Uterus (tissue), 4 donors: Measurements from ENCODE around the gene WDR36. TPM values are rescaled to one million over a fixed set of nuclear protein-coding genes. Genes with fewer than 3 reads are reported as not detected.

Experiments used
- DNase-seq, 2 donors: peaks; one replicate each; pipeline ENCODE4 v3.0.0-alpha.2; 2019 to 2020
- H3K27ac ChIP-seq, 2 donors: fragments of 200-600 bp; sonication (generic); 1 replicate in 1 of 2; 2 replicates in 1 of 2; pipeline ENCODE4 v1.5.1; 2016 to 2018
- H3K27me3 ChIP-seq, 2 donors: fragments of 200-600 bp; sonication (generic); one replicate each; pipeline ENCODE4 v1.5.1; 2018 to 2019; ENCODE audit warnings: control low read depth in 1 of 2
- H3K36me3 ChIP-seq, 2 donors: fragments of 200-600 bp; sonication (generic); one replicate each; pipeline ENCODE4 v1.5.1; 2019; ENCODE audit warnings: control low read depth in 1 of 2
- H3K4me1 ChIP-seq, 2 donors: fragments of 200-600 bp; sonication (generic); one replicate each; pipeline ENCODE4 v1.5.1; 2018 to 2019; ENCODE audit warnings: control low read depth in 1 of 2
- H3K4me3 ChIP-seq, 2 donors: fragments of 200-600 bp; sonication (generic); 1 replicate in 1 of 2; 2 replicates in 1 of 2; pipeline ENCODE4 v1.5.1; 2018 to 2019; ENCODE audit warnings: mild to moderate bottlenecking in 1 of 2
- H3K9me3 ChIP-seq, 2 donors: fragments of 200-600 bp; sonication (generic); one replicate each; pipeline ENCODE4 v1.5.1; 2019; ENCODE audit warnings: control low read depth in 1 of 2
- CTCF ChIP-seq, 4 experiments: fragments of 200-600 bp in 2 of 4; fragments of 450-650 bp in 2 of 4; sonication (generic) in 2 of 4; IDR thresholded peaks; one replicate each; pipeline ENCODE4 v1.5.1; 2016 to 2019; ENCODE audit warnings: antibody characterized with exemption in 4 of 4, mild to moderate bottlenecking in 2 of 4, moderate library complexity in 1 of 4
- POLR2A ChIP-seq, 2 donors: fragments of 450-650 bp; IDR thresholded peaks; one replicate each; pipeline ENCODE4 v1.6.1; 2016; ENCODE audit warnings: antibody characterized with exemption in 2 of 2, mild to moderate bottlenecking in 1 of 2, moderate library complexity in 1 of 2
- intact Hi-C: fragments of 100-400 bp; cut with DNase I; formaldehyde crosslinking; loops from one replicate; pipeline ENCODE4 v1.15.1; 2023; ENCODE audit warnings: low total_unique reads
- total RNA-seq, 4 donors: library from RNA; depleted of rRNA in 3 of 4; stranded (reverse); fragments of >200 nt in 3 of 4; gene quantifications; one replicate each; pipeline versions ENCODE4 v1.1.0 to v1.2.4, GENCODE V29; 2014 to 2023
- donor health status: DM: yes; HTN: yes; CAD: no.

The WDR36 gene
- total RNA-seq, 4 donors from 2014 or later = 20.0 to 97.1 (median 29.4) TPM

- Histone ChIP-seq H3K4me1 (no peaks in the 10 kb centered on the region), H3K9me3 (no peaks in the 10 kb centered on the region), H3K4me3 (no peak overlapping the region), H3K27me3 (no peaks in the 10 kb centered on the region), H3K27ac (no peak overlapping the region), H3K36me3 (peaks cover 0 to 5% of the 10 kb centered on the region in 2 donors)
- no peak for DNase-seq
- TF ChIP-seq POLR2A (IDR thresholded peaks at IDR 0.05) = no peak
- TF ChIP-seq CTCF (IDR thresholded peaks at IDR 0.05) = no peak
- intact Hi-C loops = no loop called here
Observed at GRCh38 chr5:111117136-111117535, 25.0 kb downstream of the WDR36 start.

- H3K36me3 ChIP-seq = peaks cover 0 to 5% of the 10 kb centered on the region in 2 donors
- TF ChIP-seq CTCF (IDR thresholded peaks at IDR 0.05) (no peak), POLR2A (IDR thresholded peaks at IDR 0.05) (no peak)
- H3K4me3 ChIP-seq = no peak overlapping the region
- no peaks in the 10 kb centered on the region for H3K9me3 ChIP-seq
- DNase-seq = no peak
- H3K27ac ChIP-seq = no peak overlapping the region
- no peaks in the 10 kb centered on the region for H3K27me3 ChIP-seq
- intact Hi-C loops = no loop called here
- no peaks in the 10 kb centered on the region for H3K4me1 ChIP-seq
Observed at GRCh38 chr5:111119221-111119620, 27.1 kb downstream of the WDR36 start.

- H3K27ac ChIP-seq = no peak overlapping the region
- H3K9me3 ChIP-seq = no peaks in the 10 kb centered on the region
- H3K36me3 ChIP-seq = peaks cover 0 to 5% of the 10 kb centered on the region in 2 donors
- no peaks in the 10 kb centered on the region for H3K4me1 ChIP-seq
- DNase-seq = no peak
- no peaks in the 10 kb centered on the region for H3K27me3 ChIP-seq
- TF ChIP-seq CTCF (IDR thresholded peaks at IDR 0.05) (no peak), POLR2A (IDR thresholded peaks at IDR 0.05) (no peak)
- no peak overlapping the region for H3K4me3 ChIP-seq
- intact Hi-C loops = no loop called here
Observed at GRCh38 chr5:111119856-111120255, 27.7 kb downstream of the WDR36 start.

GRCh38 chr5:111120911-111121310 is 28.8 kb downstream of the WDR36 start:
- no peaks in the 10 kb centered on the region for H3K9me3 ChIP-seq
- no peaks in the 10 kb centered on the region for H3K4me1 ChIP-seq
- peaks cover 0 to 5% of the 10 kb centered on the region in 2 donors for H3K36me3 ChIP-seq
- no peaks in the 10 kb centered on the region for H3K27me3 ChIP-seq
- H3K4me3 ChIP-seq = no peak overlapping the region
- TF ChIP-seq POLR2A (IDR thresholded peaks at IDR 0.05) (no peak), CTCF (IDR thresholded peaks at IDR 0.05) (no peak)
- no peak for DNase-seq
- H3K27ac ChIP-seq = no peak overlapping the region
- intact Hi-C loops = no loop called here

- H3K9me3 ChIP-seq = no peaks in the 10 kb centered on the region
- H3K4me1 ChIP-seq = no peaks in the 10 kb centered on the region
- H3K4me3 ChIP-seq = no peak overlapping the region
- no peak overlapping the region for H3K27ac ChIP-seq
- no peak for DNase-seq
- peaks cover 0 to 5% of the 10 kb centered on the region in 2 donors for H3K36me3 ChIP-seq
- intact Hi-C loops = no loop called here
- H3K27me3 ChIP-seq = no peaks in the 10 kb centered on the region
- no peak for TF ChIP-seq CTCF (IDR thresholded peaks at IDR 0.05)
- TF ChIP-seq POLR2A (IDR thresholded peaks at IDR 0.05) = no peak
Observed at GRCh38 chr5:111121926-111122325, 29.8 kb downstream of the WDR36 start.
